ENCODE data around the gene LY6G5C.

DNA sequence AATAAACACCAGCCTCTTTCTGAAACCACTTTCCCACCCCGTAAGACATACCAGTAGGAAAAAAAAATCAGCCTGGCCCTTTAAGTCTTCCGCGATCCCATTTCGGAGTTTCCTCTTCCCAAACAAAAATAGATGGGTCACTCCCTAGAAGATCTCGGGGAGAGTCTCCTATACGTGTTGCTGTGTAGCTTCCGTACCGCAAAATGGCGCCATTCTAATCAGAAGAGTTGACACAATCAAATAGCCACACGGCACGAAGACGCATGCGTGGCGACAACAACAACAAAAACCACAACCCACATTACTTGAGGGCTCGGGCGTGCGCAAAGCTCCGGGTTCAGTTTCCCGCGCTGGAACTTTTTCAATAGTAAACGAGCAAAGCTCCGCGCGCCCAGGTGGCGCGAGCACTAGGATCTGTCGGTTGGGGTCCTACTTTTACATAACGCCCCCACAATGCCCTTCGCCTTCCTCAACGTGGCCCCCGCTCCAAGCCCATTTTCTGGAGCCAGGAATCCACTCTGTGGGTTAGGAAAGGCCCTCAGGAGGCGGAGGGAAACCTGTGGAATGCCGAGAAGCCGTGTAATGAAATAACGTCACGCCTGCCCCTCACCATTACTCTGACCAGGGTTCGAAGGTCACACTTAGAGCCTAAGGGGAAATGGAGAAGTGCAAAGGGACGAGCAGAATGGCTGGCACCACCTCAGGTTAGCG lies 15.9 kb downstream of the LY6G5C start, which contains the start of gene GPANK1:
- TF ChIP-seq POLR2A (IDR thresholded peaks at IDR 0.05), result peak in 1 of 2 donors; percentile 68
- TF ChIP-seq, protein P1, sequence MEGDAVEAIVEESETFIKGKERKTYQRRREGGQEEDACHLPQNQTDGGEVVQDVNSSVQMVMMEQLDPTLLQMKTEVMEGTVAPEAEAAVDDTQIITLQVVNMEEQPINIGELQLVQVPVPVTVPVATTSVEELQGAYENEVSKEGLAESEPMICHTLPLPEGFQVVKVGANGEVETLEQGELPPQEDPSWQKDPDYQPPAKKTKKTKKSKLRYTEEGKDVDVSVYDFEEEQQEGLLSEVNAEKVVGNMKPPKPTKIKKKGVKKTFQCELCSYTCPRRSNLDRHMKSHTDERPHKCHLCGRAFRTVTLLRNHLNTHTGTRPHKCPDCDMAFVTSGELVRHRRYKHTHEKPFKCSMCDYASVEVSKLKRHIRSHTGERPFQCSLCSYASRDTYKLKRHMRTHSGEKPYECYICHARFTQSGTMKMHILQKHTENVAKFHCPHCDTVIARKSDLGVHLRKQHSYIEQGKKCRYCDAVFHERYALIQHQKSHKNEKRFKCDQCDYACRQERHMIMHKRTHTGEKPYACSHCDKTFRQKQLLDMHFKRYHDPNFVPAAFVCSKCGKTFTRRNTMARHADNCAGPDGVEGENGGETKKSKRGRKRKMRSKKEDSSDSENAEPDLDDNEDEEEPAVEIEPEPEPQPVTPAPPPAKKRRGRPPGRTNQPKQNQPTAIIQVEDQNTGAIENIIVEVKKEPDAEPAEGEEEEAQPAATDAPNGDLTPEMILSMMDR (IDR thresholded peaks at IDR 0.05), result no peak

All from thyroid gland (tissue), 4 donors.